NCI-H2196 (cell line): ENCODE results near the gene CREB3L2.

Source experiments
- DNase-seq: peaks from one replicate; lab custom pipeline; 2025; ENCODE audit not compliant: unreplicated experiment; lab: John Stamatoyannopoulos, UW

CREB3L2 gene

DNA sequence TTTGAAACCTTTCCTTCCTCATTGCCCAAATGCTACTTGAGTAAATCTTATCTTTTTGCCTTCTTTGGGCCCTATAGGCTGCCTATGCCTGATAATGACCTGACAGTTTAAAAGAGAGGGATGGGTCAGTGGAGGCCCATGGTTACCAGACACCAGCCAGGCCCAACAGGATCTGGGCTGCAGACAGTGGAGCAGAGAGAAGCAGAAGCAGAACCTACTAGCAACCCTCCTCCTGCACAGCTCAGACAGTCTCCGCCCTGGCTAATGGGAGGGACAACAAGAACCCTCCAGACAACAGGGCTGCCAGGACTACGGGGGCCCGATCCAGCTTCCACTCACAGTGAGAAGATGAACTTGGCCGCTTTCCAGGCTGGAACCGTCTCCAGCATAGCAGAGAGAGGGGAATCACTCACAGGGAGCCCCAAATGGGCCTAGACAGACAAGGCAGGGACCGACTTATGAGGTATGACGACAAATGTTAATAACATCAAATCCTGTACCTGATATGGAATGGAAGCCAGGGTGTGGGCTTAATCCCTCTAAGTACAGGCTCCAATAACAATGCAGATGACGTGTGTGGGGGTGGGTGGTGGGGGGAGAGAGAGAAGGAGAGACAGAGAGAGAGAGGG is 123.4 kb downstream of the CREB3L2 start:
- no peak for DNase-seq

GRCh38 chr7:137877027-137877675 is 124.7 kb downstream of the CREB3L2 start:
- DNase-seq: no peak

- no peak for DNase-seq
These were observed 126.1 kb downstream of the CREB3L2 start for GRCh38 chr7:137875746-137876145.

- no peak for DNase-seq
These were observed 127.7 kb downstream of the CREB3L2 start for GRCh38 chr7:137873979-137874777.

DNA sequence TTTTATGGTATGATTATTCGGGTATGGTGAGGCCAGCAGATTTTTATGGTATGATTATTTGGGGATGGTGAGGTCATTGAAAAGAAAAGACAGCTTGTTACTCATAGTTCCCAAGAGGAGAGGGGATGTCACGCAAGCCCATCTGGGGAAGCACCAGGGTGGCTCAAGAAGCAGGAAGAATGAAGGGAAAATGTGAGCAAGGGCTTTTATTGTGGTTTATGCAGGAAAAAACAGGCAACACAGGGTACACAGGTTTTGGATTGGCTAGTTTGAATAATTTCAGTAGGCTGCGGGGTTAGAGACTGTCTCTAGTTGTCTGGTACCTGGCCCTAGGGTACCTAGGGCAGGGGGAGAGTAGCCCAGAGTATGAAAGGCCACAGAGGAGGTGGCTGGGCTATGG is 128.4 kb downstream of the CREB3L2 start:
- DNase-seq: no peak

DNA sequence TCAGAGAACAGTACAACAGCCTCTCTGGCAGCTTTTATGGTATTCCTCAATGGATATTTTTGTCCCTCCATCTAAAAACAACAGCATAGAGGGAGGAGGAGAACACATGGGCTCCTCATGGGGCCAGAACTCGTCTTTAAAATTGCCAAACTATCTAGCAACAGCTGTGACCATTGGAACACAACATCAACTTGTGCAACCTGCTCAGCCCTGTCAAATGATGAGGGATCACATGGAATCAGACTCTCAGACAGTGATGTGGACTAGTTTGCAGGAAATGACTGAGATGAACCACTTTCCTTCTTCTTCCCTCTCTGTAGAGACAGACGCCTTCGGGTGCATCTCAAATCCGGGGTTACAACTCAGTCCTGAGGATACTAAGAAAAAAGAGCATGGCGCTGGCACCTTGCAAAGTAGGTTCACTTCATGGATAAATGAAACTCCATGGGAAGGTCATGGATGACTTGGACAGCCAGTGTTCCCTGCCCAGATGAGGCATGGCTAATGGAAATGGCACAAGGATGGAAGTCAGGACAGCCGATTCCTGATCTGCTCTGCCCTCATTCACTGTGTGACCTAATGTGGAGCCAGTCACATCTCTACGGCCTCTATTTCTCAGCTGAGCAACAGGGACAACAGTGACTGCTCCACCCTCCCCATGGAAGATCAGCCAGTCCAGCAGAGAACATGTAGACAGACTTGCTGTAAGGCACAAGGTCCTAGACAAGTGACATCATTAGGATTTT is 130.5 kb downstream of the CREB3L2 start:
- no peak for DNase-seq

- no peak for DNase-seq
These were observed 131.2 kb downstream of the CREB3L2 start for GRCh38 chr7:137870684-137871083.

DNA sequence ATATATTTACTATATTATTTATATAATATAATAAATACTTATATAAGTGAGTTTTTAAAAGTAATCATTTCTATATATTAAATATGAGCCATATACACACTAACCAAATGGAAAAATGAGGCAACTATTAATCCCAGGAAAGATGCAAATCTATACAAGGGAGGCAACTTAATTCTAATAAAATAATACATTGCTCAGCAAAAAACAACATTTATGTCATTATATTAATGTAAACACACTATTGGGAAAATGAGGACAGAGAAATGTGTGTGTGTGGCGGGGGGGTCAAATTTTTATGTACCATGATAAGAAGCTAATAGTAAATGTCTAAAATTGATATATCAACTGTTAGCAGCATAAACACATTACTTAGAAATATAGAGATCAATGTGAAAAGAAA is 131.8 kb downstream of the CREB3L2 start:
- DNase-seq: no peak

- DNase-seq: no peak
These were observed 132.6 kb downstream of the CREB3L2 start for GRCh38 chr7:137869260-137869659.

GRCh38 chr7:137867289-137867688 is 134.6 kb downstream of the CREB3L2 start:
- DNase-seq: no peak

DNA sequence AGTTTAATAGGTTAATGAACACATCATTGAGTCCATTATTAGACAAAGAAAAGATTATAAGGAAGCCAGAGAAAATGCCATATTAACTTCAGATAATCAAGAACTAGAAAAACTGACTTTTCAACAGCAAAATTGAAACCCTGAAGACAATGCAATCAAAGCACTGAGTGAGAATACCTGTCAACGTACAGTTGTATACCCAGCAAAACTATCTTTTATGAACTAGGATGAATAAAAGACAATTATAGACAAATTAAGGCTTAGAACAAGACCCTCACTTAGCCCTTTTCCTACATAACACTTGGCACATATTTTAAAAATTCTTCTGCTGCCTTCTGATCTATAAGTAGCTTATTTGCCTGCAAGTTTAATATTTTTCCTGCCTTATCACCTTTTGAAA is 136.1 kb downstream of the CREB3L2 start:
- no peak for DNase-seq

DNA sequence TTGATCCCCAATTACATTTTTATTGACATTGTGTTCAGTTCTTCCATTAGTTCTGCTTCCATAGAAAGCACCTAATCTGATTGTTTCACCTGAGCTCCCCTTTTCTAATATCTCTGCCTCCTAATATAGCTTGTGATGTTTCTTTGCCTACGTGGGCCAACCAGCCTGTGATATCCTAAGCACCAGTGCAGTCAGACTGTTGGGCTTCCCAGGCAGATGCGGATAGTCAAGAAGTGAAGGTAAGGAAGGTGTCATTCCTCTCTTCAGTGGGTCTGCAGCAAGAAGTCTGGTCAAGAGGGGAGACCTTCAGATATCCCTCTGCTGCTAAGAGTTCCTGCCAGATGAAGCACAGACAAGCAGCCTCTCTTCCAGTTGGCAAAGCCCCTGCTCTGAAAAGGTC is 138.9 kb downstream of the CREB3L2 start:
- DNase-seq: no peak

GRCh38 chr7:137862358-137862757 is 139.5 kb downstream of the CREB3L2 start:
- no peak for DNase-seq

DNA sequence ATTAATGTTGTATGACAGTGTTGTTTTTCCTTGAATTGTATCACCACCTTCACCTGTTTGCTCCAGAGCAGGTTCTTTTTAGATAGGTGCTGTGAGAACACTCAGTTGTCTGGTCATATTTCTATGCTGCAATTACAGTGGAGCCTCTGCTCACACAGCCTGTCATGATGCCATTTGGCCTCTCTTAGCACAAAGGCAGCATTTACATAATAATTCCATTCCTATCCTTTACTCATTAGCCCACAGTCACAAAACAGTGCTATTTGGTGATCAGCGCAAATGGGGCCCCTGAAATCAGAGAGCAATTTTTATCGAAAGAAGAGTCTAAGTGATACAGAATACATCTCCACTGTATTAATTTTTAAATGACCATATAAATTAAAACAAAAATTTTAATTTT is 141.3 kb downstream of the CREB3L2 start:
- DNase-seq: no peak

DNA sequence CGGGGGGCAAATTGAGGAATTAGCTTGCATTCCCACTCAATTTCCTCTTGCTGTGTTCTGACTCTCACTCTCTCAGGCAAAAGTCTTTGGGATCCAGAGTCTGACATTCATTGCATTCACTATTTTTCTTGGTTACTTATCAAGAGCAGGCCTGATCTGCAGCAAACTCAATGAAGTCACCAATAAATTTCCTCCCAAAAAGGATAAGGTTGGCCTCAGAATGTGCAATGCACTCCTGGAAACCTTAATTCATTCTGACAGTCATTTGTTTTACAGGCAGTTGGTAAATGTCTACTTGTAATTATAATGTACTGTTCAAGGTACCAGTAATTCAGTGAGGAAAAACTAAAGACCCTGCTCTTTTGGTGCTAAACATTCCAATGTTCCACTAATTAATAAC is 148.8 kb downstream of the CREB3L2 start:
- DNase-seq: no peak

DNA sequence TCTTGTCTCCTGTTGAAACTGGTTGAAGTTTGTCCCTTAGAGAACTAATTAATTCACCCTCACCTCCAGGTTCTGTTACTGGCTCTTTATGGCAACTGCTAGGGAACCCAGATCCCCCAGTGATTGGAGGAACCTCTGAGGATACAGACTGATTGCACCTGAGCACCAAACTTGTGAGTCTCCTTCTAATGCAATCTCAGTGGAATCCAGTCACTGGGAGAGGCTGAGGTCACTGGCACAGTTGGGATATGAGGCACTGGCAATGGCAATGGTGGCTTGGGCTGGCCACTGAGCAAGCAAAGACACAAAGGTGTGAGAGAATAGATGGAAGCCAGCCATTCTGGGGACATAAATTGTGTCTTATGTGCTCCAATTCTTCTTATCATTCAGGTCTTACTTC is 149.8 kb downstream of the CREB3L2 start:
- no peak for DNase-seq

GRCh38 chr7:137850972-137851945 is 150.6 kb downstream of the CREB3L2 start:
- no peak for DNase-seq

DNA sequence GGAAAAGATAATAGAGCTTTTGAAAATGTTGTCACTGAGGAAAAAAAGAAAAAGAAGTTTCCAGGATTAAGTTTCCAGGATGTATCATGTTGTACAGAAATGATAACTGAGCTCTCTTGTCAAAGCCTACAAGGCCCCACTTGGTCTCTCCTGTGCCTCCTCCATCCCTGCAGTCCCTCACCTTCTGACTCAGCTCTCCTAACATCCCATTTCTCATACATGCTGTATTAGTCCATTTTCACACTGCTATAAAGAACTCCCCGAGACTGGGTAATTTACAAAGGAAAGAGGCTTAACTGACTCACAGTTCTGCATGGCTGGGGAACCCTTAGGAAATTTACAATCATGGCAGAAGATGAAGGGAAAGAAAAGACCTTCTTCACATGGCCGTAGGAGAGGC is 151.3 kb downstream of the CREB3L2 start:
- no peak for DNase-seq

DNA sequence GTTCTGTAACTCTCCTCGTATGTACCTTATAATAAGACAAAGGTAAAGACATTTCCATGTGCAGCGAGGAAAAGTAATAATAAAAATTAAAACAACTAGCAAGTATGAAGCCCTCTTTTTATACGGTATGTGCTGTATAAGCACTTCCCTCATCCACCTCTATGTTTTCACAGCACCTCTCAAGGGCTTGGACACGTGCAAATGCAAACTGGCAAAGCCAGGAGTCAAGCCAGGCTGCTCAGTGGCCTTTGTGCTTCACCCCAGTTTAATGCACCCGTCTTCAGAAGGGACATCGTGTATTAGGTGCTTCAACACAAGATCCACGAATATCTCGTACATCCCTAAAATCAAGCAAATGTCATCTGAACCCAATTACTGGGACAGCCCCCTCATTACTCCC is 153.8 kb downstream of the CREB3L2 start:
- DNase-seq: no peak

DNA sequence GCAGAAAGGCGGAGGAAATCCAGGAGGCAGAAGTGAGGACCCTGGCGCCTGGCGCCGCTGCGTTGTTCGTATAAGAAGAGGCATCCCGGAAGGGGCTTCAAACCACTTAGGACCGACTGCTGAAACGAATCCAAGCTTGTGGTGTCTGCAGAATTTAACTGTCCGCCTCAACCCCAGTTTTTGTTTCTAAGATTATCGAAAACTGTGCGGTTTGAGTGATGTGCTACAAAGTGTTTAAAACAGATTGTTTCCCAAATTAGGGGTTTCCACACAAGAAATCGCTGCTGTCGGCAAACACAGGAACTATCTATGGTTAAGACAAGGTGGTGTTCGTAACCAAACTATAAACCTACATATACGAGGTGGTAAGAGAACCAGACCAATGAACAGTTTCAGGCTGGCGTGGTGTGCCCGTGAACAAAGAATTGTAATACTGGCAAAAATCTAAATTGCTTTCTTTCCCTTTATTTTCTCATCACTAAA is 154.3 kb downstream of the CREB3L2 start:
- DNase-seq: no peak
